ENCODE measurements around the gene NUP88. TPM values are rescaled to one million over a fixed set of nuclear protein-coding genes. Genes with fewer than 3 reads are reported as not detected.

The NUP88 gene
- total RNA-seq, 1 experiment from 2014 or later: 93.2 TPM

GRCh38 chr17:5405400-5405799 is 14.1 kb downstream of the NUP88 start:
- Histone ChIP-seq H3K27me3 (ENCODE audit: insufficient read depth, low read length) (no peaks in the 10 kb centered on the region), H3K4me2 (ENCODE audit: low read length) (no peak overlapping the region), H3K9me3 (ENCODE audit: control insufficient read depth in 1 of 2, insufficient read depth in 1 of 2, low read depth in 1 of 2, low read length in 2 of 2) (no peaks in the 10 kb centered on the region), H3K9ac (ENCODE audit: low read length) (no peak overlapping the region), H2AFZ (ENCODE audit: low read depth, low read length, poor library complexity, severe bottlenecking) (no peak overlapping the region), H3K4me1 (ENCODE audit: control insufficient read depth in 1 of 2, insufficient read depth in 2 of 2, low read length in 2 of 2) (no peaks in the 10 kb centered on the region), H3K4me3 (replicated peaks in 1 of 2; ENCODE audit: low read depth in 1 of 2, low read length in 2 of 2) (no peak overlapping the region), H3K27ac (ENCODE audit: low read depth, low read length) (no peak overlapping the region), H3K36me3 (ENCODE audit: control insufficient read depth in 1 of 2, insufficient read depth in 2 of 2, low read length in 2 of 2) (peaks cover 70 to 71% of the 10 kb centered on the region in 2 experiments), H3K9me2 (ENCODE audit: insufficient read depth) (no peaks in the 10 kb centered on the region), H4K20me1 (ENCODE audit: insufficient read depth) (no peaks in the 10 kb centered on the region; the same call in 1 of the 2 replicates), H3K79me2 (ENCODE audit: insufficient read depth, low read length) (peaks cover 78% of the 10 kb centered on the region)
- intact Hi-C loops (cut with micrococcal nuclease): no loop called here
- ChIA-PET POLR2A (interaction anchor here (1.1 to 1.8 kb wide), 2 partner anchors 9 to 14 kb away, joined by 3 to 5 read pairs; partner anchors contain the start of genes NUP88 and RPAIN), RAD21 (ENCODE audit: low non-redundant PET in 1 of 2, low total read pairs in 2 of 2, uncharacterized antibody in 2 of 2, unreplicated experiment in 2 of 2) (no interaction called here), CTCF (interaction anchor here (1.2 kb wide), 1 partner anchor 34 kb away, joined by 4 read pairs; the partner anchor contains the start of gene C1QBP)
- no TSS peak for BruUV-seq (replicated peaks)
- DNase-seq (ENCODE audit: low read depth, low spot score): no peak
- ATAC-seq: no peak
- TF ChIP-seq EZH2phosphoT487 (IDR thresholded peaks at IDR 0.05; ENCODE audit: borderline replicate concordance) (no peak), SRF (IDR thresholded peaks at IDR 0.05; ENCODE audit: low read depth) (no peak), ZFX (IDR thresholded peaks at IDR 0.05) (no peak), YY1 (IDR thresholded peaks at IDR 0.05; ENCODE audit: extremely low read depth, insufficient replicate concordance, low read depth, low read length) (no peak), POLR2A (IDR thresholded peaks at IDR 0.05; ENCODE audit: borderline replicate concordance, extremely low read depth, insufficient read depth, insufficient read length) (no peak), ZBTB33 (IDR thresholded peaks at IDR 0.05; ENCODE audit: extremely low read depth, insufficient replicate concordance, low read length) (no peak), FOSL1 (IDR thresholded peaks at IDR 0.05; ENCODE audit: low read depth) (no peak), RAD21 (IDR thresholded peaks at IDR 0.05; ENCODE audit: low read depth) (no peak), SP1 (IDR thresholded peaks at IDR 0.05; ENCODE audit: low read depth) (no peak), CEBPB (IDR thresholded peaks at IDR 0.05; ENCODE audit: low read depth) (no peak), JUND (IDR thresholded peaks at IDR 0.05) (no peak), ZNF274 (IDR thresholded peaks at IDR 0.05; ENCODE audit: low read depth, low read length) (no peak), EGR1 (IDR thresholded peaks at IDR 0.05; ENCODE audit: low read depth) (no peak), ELF1 (IDR thresholded peaks at IDR 0.05; ENCODE audit: borderline replicate concordance, low read depth) (no peak), TCF7L2 (IDR thresholded peaks at IDR 0.05; ENCODE audit: borderline replicate concordance, extremely low read depth, insufficient read depth, insufficient read length) (no peak), CBX3 (IDR thresholded peaks at IDR 0.05; ENCODE audit: low read depth) (no peak), EZH2 (IDR thresholded peaks at IDR 0.05) (no peak)
- TF ChIP-seq, protein P1, sequence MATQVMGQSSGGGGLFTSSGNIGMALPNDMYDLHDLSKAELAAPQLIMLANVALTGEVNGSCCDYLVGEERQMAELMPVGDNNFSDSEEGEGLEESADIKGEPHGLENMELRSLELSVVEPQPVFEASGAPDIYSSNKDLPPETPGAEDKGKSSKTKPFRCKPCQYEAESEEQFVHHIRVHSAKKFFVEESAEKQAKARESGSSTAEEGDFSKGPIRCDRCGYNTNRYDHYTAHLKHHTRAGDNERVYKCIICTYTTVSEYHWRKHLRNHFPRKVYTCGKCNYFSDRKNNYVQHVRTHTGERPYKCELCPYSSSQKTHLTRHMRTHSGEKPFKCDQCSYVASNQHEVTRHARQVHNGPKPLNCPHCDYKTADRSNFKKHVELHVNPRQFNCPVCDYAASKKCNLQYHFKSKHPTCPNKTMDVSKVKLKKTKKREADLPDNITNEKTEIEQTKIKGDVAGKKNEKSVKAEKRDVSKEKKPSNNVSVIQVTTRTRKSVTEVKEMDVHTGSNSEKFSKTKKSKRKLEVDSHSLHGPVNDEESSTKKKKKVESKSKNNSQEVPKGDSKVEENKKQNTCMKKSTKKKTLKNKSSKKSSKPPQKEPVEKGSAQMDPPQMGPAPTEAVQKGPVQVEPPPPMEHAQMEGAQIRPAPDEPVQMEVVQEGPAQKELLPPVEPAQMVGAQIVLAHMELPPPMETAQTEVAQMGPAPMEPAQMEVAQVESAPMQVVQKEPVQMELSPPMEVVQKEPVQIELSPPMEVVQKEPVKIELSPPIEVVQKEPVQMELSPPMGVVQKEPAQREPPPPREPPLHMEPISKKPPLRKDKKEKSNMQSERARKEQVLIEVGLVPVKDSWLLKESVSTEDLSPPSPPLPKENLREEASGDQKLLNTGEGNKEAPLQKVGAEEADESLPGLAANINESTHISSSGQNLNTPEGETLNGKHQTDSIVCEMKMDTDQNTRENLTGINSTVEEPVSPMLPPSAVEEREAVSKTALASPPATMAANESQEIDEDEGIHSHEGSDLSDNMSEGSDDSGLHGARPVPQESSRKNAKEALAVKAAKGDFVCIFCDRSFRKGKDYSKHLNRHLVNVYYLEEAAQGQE (IDR thresholded peaks at IDR 0.05; ENCODE audit: low read depth): no peak
- TF ChIP-seq, protein P2, sequence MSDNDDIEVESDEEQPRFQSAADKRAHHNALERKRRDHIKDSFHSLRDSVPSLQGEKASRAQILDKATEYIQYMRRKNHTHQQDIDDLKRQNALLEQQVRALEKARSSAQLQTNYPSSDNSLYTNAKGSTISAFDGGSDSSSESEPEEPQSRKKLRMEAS (IDR thresholded peaks at IDR 0.05): no peak
- TF ChIP-seq, protein P3, sequence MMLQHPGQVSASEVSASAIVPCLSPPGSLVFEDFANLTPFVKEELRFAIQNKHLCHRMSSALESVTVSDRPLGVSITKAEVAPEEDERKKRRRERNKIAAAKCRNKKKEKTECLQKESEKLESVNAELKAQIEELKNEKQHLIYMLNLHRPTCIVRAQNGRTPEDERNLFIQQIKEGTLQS (IDR thresholded peaks at IDR 0.05): no peak

All from HCT116 (cell line).